Stomach smooth muscle (tissue), 2 donors: Measurements from ENCODE around the gene SLC25A33.

Experiments
- H3K27ac ChIP-seq: one replicate; pipeline ENCODE4 v1.7.0; 2013; ENCODE audit warnings: mild to moderate bottlenecking, low read length, inconsistent platforms
- H3K27me3 ChIP-seq, 2 donors: one replicate each; pipeline ENCODE4 v1.7.0; 2013; ENCODE audit warnings: low read length in 2 of 2; ENCODE audit not compliant: insufficient read depth in 2 of 2, control insufficient read depth in 1 of 2
- H3K36me3 ChIP-seq, 2 donors: one replicate each; pipeline ENCODE4 v1.7.0; 2013; ENCODE audit warnings: low read length in 2 of 2; ENCODE audit not compliant: control insufficient read depth in 2 of 2, insufficient read depth in 2 of 2
- H3K4me1 ChIP-seq: one replicate; pipeline ENCODE4 v1.7.0; 2013; ENCODE audit warnings: low read length; ENCODE audit not compliant: control insufficient read depth, insufficient read depth
- H3K4me3 ChIP-seq, 2 donors: one replicate each; pipeline ENCODE4 v1.7.0; 2013; ENCODE audit warnings: low read length in 2 of 2
- H3K9ac ChIP-seq, 2 donors: one replicate each; pipeline ENCODE4 v1.7.0; 2013; ENCODE audit warnings: low read length in 2 of 2, mild to moderate bottlenecking in 1 of 2
- H3K9me3 ChIP-seq, 2 donors: one replicate each; pipeline ENCODE4 v1.7.0; 2013; ENCODE audit warnings: low read length in 2 of 2; ENCODE audit not compliant: control insufficient read depth in 2 of 2
- donor health status: healthy.
- donor health status: Pancreatic carcinoma.

SLC25A33 gene

GRCh38 chr1:9539829-9540550 is 725 bp downstream of the SLC25A33 start:
- no peaks in the 10 kb centered on the region for H3K27me3 ChIP-seq
- H3K27ac ChIP-seq = peak overlapping the region; percentile 82
- no peaks in the 10 kb centered on the region for H3K36me3 ChIP-seq
- peak overlapping the region; percentile 84 to 85 for H3K9ac ChIP-seq
- H3K4me1 ChIP-seq = peaks cover 29% of the 10 kb centered on the region
- H3K9me3 ChIP-seq = no peaks in the 10 kb centered on the region
- H3K4me3 ChIP-seq = peak overlapping the region; percentile 88 to 91

GRCh38 chr1:9542430-9542829 is 3.2 kb downstream of the SLC25A33 start:
- no peak overlapping the region for H3K9ac ChIP-seq
- peak overlapping the region; percentile 24 for H3K27ac ChIP-seq
- H3K4me3 ChIP-seq = peak overlapping the region in 1 of 2 donors; percentile 29
- H3K27me3 ChIP-seq = no peaks in the 10 kb centered on the region
- H3K9me3 ChIP-seq = no peaks in the 10 kb centered on the region
- peaks cover 31% of the 10 kb centered on the region for H3K4me1 ChIP-seq
- H3K36me3 ChIP-seq = no peaks in the 10 kb centered on the region

- Histone ChIP-seq H3K36me3 (no peaks in the 10 kb centered on the region), H3K27ac (no peak overlapping the region), H3K4me3 (no peak overlapping the region), H3K4me1 (peaks cover 32% of the 10 kb centered on the region), H3K27me3 (no peaks in the 10 kb centered on the region), H3K9me3 (no peaks in the 10 kb centered on the region), H3K9ac (no peak overlapping the region)
Observed at GRCh38 chr1:9544926-9545325, 5.7 kb downstream of the SLC25A33 start.

GRCh38 chr1:9549955-9550546 is 10.8 kb downstream of the SLC25A33 start:
- Histone ChIP-seq H3K27ac (no peak overlapping the region), H3K4me3 (no peak overlapping the region), H3K27me3 (no peaks in the 10 kb centered on the region), H3K36me3 (peaks cover 0 to 2% of the 10 kb centered on the region in 2 donors), H3K9ac (no peak overlapping the region), H3K9me3 (no peaks in the 10 kb centered on the region), H3K4me1 (peaks cover 9% of the 10 kb centered on the region)

GRCh38 chr1:9551984-9552383 is 12.7 kb downstream of the SLC25A33 start:
- no peak overlapping the region for H3K27ac ChIP-seq
- no peaks in the 10 kb centered on the region for H3K27me3 ChIP-seq
- H3K36me3 ChIP-seq = peaks cover 2 to 3% of the 10 kb centered on the region in 2 donors
- H3K4me1 ChIP-seq = peaks cover 17% of the 10 kb centered on the region
- no peak overlapping the region for H3K9ac ChIP-seq
- H3K9me3 ChIP-seq = no peaks in the 10 kb centered on the region
- no peak overlapping the region for H3K4me3 ChIP-seq

GRCh38 chr1:9553736-9554144 is 14.5 kb downstream of the SLC25A33 start:
- Histone ChIP-seq H3K27ac (no peak overlapping the region), H3K27me3 (no peaks in the 10 kb centered on the region), H3K9ac (no peak overlapping the region), H3K4me1 (peaks cover 21% of the 10 kb centered on the region), H3K36me3 (peaks cover 2 to 3% of the 10 kb centered on the region in 2 donors), H3K9me3 (no peaks in the 10 kb centered on the region), H3K4me3 (no peak overlapping the region)

- Histone ChIP-seq H3K4me3 (peak overlapping the region; percentile 8 to 40), H3K4me1 (peaks cover 32% of the 10 kb centered on the region), H3K9ac (no peak overlapping the region), H3K9me3 (no peaks in the 10 kb centered on the region), H3K27me3 (no peaks in the 10 kb centered on the region), H3K36me3 (peaks cover 2 to 3% of the 10 kb centered on the region in 2 donors), H3K27ac (peak overlapping the region; percentile 75)
Observed at GRCh38 chr1:9555942-9556341, 16.7 kb downstream of the SLC25A33 start.

GRCh38 chr1:9557624-9558023 is 18.4 kb downstream of the SLC25A33 start:
- Histone ChIP-seq H3K9ac (no peak overlapping the region), H3K9me3 (no peaks in the 10 kb centered on the region), H3K4me3 (no peak overlapping the region), H3K27me3 (no peaks in the 10 kb centered on the region), H3K27ac (peak overlapping the region; percentile 79), H3K4me1 (peaks cover 43% of the 10 kb centered on the region), H3K36me3 (peaks cover 2 to 3% of the 10 kb centered on the region in 2 donors)

GRCh38 chr1:9558271-9558945 is 19.1 kb downstream of the SLC25A33 start:
- peak overlapping the region; percentile 79 for H3K27ac ChIP-seq
- H3K27me3 ChIP-seq = no peaks in the 10 kb centered on the region
- H3K9me3 ChIP-seq = no peaks in the 10 kb centered on the region
- H3K36me3 ChIP-seq = peaks cover 2 to 3% of the 10 kb centered on the region in 2 donors
- peaks cover 43% of the 10 kb centered on the region for H3K4me1 ChIP-seq
- H3K4me3 ChIP-seq = peak overlapping the region in 1 of 2 donors; percentile 10
- no peak overlapping the region for H3K9ac ChIP-seq

- H3K4me1 ChIP-seq = peaks cover 43% of the 10 kb centered on the region
- H3K4me3 ChIP-seq = peak overlapping the region in 1 of 2 donors; percentile 10
- no peaks in the 10 kb centered on the region for H3K27me3 ChIP-seq
- no peaks in the 10 kb centered on the region for H3K9me3 ChIP-seq
- H3K27ac ChIP-seq = peak overlapping the region; percentile 79
- peaks cover 0 to 3% of the 10 kb centered on the region in 2 donors for H3K36me3 ChIP-seq
- no peak overlapping the region for H3K9ac ChIP-seq
Observed at GRCh38 chr1:9558946-9559545, 19.8 kb downstream of the SLC25A33 start.
